NCI-H2196 (cell line): ENCODE results near the gene ZNF285.
"Not testable (repeated sequence)": the region's sequence is repeated elsewhere in the genome, so short reads cannot be mapped to it uniquely, and the experiment has no call there.

ENCODE experiments used
- DNase-seq: peaks from one replicate; lab custom pipeline; 2025; ENCODE audit not compliant: unreplicated experiment; lab: John Stamatoyannopoulos, UW

The ZNF285 gene

GRCh38 chr19:44401139-44402115 is at the start of gene ZNF285:
Gene ZNF285, minus strand, starts transcription at chr19:44401608. Its CDS starts 4,395 bp downstream, at chr19:44397213.
- DNase-seq: no peak

- DNase-seq: peak; percentile 85
Measured at GRCh38 chr19:44447916-44448674, 46.7 kb upstream of the ZNF285 start, which contains the start of gene ZNF229. Gene ZNF229, minus strand, starts transcription at chr19:44448472. Its CDS starts 5,625 bp downstream, at chr19:44442847.

- DNase-seq: no peak
Measured at GRCh38 chr19:44438441-44438840, 37.0 kb upstream of the ZNF285 start.

GRCh38 chr19:44435441-44435840 is 34.0 kb upstream of the ZNF285 start:
- DNase-seq: no peak

- no peak for DNase-seq
Measured at GRCh38 chr19:44430956-44431355, 29.5 kb upstream of the ZNF285 start.

GRCh38 chr19:44415553-44415952 is 14.1 kb upstream of the ZNF285 start:
- DNase-seq: not testable (repeated sequence)

- DNase-seq: not testable (repeated sequence)
Measured at GRCh38 chr19:44389268-44389667, 12.1 kb downstream of the ZNF285 start.

GRCh38 chr19:44374789-44375188 is 26.6 kb downstream of the ZNF285 start:
- DNase-seq: no peak

- DNase-seq: no peak
Measured at GRCh38 chr19:44371815-44372480, 29.5 kb downstream of the ZNF285 start.

- no peak for DNase-seq
Measured at GRCh38 chr19:44367024-44367423, 34.4 kb downstream of the ZNF285 start.

GRCh38 chr19:44356383-44357111 is 44.9 kb downstream of the ZNF285 start, which contains the start of gene ZNF112:
Gene ZNF112, minus strand, starts transcription at chr19:44356680. Its CDS starts 16,141 bp downstream, at chr19:44340539.
- peak; percentile 95 for DNase-seq

- DNase-seq: no peak
Measured at GRCh38 chr19:44346556-44346955, 54.9 kb downstream of the ZNF285 start.

GRCh38 chr19:44345959-44346358 is 55.4 kb downstream of the ZNF285 start:
- no peak for DNase-seq

- no peak for DNase-seq
Measured at GRCh38 chr19:44344255-44344654, 57.2 kb downstream of the ZNF285 start.

- no peak for DNase-seq
Measured at GRCh38 chr19:44341794-44342193, 59.6 kb downstream of the ZNF285 start.

GRCh38 chr19:44334639-44335038 is 66.8 kb downstream of the ZNF285 start:
- DNase-seq: not testable (repeated sequence)
